DLD1 (cell line): ENCODE measurements around the gene ARID4B.
"Not testable (repeated sequence)": the region's sequence is repeated elsewhere in the genome, so short reads cannot be mapped to it uniquely, and the experiment has no call there.

Experiments
- in situ Hi-C: cut with HindIII; loops from 2 replicates; pipeline ENCODE4 v1.10.0; 2017; ENCODE audit warnings: low sequenced_read_pairs

ARID4B gene

DNA sequence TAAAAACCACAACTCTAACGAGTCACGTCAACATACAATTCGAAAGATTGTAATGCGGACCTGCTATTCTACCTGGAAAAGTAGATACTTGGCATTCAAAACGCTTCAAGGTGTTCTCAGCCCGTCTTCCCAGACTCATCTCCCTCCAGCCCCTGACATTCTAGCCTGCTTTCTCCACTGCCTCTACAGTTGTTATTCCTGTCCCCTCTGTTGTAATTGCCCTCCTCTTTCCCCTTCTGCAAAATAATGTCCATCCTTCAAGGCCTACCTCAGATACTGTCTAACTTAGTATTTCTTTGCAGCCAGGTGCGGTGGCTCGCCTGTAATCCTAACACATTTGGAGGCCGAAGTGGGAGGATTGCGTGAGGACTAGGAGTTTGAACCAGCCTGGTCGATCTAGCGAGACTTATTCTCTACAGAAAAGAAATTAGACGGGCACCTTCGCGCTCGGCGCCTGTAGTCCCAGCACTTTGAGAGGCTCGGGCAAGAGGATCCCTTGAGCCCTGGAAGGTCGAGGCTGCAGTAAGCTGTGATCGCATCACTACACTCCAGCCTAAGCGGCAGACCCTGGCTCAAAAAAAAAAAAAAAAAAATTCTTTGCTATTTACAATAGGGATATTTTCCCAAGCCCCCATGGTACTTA is 166.2 kb downstream of the ARID4B start:
- in situ Hi-C loops = no loop called here

DNA sequence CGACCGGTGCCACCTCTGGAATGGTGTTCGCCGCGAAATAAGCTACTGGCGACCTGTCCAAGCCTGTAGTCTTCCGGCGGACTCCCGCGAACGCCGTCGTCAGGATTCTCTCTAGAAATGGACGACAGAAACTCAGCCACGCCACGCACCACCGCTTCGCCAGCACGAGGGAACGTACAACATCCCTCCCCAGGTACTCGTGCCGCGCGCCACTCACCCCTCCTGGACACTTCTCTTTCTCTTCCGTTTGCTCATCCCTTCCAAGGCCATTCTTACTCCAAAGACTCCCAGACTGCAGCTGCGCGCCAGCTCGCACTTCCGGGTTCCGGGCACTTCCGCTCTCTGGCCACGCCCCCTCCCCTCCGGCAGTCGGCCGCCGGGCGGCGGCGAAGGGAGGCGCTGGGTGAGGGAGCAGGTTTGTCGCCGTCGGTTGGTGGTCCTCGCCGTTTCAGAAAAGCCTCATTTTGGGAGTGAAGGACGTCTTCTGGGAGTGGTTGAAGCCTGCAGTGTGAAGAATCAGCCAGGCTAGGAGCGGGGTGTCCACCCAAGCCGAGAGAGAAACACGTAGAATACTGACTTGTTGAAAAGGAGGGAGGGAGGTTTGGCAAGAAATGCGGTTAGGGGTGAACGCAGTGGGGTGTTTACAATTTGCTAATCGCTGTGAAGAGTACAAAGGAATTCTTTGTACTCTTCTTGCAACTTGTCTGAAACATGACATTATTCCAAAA is 166.9 kb downstream of the ARID4B start, which contains the start of gene RBM34:
TSS of gene RBM34 (minus strand) at position 294 of the 728 bp plus-strand sequence. CDS start at position 270, 24 bp downstream.
- in situ Hi-C loops = no loop called here

DNA sequence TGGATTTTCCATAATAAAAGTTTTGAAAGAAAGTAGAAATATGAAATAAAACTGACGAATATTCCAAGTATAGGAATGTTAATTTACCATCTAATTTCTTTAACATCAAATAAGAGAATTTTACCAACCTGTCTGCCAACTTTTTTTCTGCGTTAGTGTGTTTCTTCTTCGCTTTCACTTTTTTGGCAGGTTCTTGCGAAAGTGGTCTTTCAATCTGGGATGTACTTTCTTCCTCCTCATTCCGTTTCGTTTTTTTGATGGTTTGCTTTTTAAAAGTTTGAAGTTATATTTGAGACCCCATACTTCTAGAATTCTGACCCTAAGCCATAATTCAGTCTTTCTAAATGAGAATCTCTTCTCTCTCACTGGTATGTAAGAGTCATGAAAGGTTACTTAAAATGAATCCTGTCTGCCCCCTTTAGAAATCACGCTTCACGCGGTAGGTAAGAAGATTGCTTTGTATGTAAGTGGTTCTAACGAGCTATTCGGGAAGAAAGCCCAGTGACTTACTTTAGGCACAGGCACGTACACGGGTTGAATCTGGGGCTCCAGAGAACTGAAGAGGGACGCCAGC is 167.5 kb downstream of the ARID4B start:
- in situ Hi-C loops = no loop called here

DNA sequence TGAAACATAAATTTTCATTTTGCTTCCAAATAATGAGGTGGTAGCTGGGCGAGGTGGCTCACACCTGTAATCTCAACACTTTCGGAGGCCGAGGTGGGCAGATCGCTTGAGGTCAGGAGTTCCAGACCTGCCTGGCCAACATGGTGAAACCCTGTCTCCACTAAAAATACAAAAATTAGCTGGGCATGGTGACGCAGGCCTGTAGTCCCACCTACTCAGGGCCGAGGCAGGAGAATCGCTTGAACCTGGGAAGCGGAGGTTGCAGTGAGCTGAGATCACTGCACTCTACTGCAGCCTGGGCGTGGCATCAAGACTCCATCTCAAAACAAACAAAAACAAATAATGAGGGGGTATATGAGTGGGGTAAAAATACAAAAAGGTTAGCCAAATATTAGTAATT is 168.0 kb downstream of the ARID4B start:
- in situ Hi-C loops = not testable (repeated sequence)

DNA sequence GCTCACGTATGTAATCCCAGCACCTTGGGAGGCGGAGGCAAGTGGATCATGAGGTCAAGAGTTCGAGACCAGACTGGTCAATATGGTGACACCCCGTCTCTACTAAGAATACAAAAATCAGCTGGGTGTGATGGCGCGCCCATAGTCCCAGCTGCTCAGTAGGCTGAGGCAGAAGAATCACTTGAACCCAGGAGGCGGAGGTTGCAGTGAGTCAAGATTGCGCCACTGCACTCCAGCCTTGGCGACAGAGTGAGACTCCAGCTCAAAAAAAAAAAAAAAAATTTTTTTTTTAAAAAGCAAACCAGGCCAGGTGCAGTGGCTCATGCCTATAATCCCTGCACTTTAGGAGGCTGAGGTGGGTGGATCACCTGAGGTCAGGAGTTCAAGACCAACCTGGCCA is 168.7 kb downstream of the ARID4B start:
- in situ Hi-C loops = not testable (repeated sequence)

DNA sequence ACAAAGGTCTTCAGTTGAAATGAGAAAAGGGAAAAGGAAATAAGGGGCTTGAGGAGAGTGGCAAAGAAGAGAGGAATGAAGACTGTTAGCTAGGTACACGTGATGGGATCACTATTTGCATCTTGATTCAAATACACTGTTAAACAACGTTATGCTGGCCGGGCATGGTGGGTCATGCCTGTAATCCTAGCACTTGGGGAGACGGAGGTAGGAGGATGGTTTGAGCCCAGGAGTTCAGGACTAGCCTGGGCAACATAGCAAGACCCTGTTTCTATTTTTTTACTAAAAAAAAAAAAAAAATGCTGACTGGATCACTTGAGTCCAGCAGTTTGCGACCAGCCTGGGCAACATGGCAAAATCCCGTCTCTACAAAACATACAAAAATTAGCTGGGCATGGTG is 169.3 kb downstream of the ARID4B start:
- in situ Hi-C loops = no loop called here

DNA sequence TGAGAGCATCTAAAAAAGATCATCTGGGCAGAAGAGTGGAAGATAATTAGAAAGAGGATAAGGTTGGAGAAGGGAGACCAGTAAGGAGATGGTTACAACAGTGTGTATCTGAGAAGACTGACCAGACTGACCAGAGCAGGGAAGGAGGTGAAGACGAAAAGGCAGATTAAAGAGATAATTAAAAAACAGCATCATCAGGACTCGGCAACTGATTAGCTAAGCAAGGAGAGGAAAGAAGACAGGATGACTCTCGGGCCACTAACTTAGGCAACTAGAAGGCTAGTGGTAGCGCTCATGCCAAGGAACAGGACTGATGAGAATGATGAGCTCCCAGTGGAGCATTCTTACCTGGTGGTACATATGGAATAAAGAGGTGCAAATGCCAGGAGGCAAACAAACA is 170.8 kb downstream of the ARID4B start:
- in situ Hi-C loops = no loop called here

DNA sequence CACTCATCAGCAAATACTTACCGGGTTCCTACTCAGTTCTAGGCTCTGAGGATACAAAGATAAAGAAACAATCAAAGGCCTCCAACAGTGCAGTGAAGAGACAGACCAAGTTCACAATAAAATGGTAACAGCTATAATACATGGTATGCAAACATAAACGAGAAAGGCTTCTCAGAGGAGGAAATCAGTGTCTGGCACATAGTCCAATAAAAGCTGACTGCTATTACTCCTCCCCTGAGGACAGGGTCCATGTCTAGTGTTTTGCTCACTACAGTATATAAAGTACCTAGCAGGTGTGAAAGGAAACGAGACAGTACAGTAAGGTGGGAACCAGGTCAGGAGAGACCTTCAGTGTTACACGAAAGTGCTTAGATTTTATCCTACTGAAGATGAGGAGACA is 171.2 kb downstream of the ARID4B start:
- in situ Hi-C loops = no loop called here

DNA sequence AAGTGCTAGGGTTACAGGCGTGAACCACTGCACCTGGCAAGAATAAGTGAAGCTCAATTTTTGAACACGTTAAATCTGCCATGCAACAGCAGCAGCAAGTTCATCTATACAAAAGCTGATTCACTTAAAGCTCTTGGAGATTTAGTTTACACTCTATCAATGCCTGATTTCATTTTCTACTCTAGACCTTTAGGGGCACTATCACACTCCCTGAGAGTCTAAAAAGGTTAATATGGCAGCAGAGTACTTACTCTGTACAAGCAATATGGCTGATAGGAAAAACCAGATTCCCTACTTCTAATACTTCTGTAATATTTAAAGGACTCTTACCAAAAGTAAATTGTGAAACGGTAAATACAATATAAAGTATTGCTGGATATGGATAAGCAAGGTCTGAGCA is 171.7 kb downstream of the ARID4B start:
- in situ Hi-C loops = no loop called here

DNA sequence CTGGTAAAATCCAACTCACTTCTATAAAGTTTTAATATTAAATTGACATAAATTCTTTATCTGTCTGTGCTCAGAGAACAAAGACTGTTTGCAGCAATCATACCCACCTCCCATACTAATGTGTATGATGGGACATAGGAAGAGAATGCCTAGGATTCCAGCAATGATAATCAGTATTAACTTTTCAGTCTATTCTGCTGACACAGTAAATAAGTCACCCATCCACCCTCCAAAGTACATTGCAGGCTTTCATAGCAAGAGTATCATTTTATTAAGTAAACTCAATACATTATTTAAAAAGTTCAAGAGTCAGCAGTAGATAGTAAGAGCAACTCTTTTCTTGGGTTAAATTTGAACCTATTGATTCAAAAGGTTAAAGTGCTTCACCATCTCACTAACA is 175.7 kb downstream of the ARID4B start:
- in situ Hi-C loops = no loop called here

DNA sequence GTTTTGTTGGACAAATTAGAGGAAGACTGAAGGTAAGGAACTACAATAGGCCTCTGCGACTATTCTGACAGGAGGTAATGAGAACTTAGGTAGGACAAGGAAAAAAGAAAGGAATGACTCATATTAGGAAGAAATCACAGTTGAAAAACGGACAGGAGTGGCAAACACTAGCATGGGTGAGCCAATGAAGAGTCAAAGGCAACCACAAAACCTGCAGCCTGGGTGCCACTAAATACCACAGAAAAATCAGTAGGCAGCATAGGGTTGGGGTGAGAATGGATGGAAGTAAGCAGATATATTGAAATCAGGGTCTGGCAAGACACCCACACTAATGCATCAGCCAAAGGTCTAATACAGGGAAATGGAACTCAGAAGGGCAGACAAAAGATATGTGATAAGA is 176.9 kb downstream of the ARID4B start:
- in situ Hi-C loops = no loop called here

DNA sequence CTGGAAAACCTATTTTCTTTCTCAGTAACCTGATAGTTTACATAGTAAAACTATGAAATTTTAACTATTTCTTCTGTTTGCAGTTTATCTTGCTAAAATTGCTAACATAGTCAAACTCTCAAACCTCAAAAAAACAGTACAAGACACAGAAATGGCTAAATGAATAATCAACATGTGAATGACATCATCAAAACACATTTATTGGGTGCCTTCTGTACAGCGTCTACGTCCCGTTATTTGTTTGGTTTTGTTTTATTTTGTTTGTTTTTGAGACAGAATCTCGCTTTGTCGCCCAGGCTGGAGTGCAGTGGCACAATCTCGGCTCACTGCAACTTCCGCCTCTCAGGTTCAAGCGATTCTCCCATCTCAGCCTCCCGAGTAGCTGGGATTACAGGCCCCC is 178.2 kb downstream of the ARID4B start:
- in situ Hi-C loops = no loop called here

DNA sequence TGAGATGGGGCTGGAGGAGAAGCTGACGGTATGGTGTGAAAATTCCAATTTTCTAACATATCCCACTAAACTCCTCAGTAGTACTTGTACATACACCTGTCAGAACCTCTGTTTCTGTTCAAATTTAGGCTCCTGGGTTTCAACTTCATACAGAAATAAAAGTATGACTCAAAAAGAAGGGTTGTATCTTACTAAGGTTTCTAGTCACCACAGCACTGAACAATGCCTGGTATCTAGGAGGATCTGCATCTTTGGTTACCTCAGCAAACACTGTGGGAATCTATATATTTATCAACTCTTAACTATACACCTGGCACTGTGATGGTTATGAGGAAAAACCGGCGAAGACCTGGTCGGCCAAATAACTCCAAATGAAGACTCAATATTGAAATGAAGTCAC is 180.7 kb downstream of the ARID4B start:
- in situ Hi-C loops = no loop called here

DNA sequence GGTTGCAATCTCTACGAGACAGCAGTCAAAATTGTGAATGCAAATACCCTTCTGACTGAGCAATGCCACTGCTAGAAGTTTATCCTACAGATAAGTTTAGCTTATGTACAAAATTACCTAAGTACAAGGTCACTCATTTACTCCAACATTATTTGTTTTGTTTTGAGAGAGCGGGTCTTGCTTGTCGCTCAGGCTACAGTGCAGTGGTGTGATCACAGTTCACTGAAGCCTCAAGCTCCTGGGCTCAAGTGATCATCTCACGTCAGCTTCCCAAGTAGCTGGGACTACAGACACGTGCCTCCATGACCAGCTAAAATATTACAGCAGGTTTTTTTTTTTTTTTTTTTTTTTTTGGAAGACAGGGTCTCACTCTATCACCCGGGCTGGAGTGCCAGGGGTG is 182.3 kb downstream of the ARID4B start:
- in situ Hi-C loops = no loop called here

DNA sequence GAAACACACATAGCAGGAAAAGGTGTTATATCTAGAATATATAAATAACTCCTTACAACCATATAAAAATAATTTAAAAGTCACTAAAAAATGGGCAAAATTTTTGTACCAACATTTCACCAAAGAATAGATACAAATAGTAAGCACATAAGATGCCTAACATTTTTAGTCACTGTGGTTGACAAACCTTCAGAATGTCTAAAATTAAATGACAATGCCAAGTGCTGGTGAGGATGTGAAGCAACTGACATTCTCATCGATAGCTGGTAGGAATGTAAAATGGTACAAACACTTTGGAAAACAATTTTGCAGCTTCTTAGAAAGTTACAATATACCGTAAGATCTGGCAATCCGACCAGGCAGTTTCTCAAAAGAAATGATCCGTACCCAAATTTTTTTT is 185.0 kb downstream of the ARID4B start:
- in situ Hi-C loops = no loop called here

DNA sequence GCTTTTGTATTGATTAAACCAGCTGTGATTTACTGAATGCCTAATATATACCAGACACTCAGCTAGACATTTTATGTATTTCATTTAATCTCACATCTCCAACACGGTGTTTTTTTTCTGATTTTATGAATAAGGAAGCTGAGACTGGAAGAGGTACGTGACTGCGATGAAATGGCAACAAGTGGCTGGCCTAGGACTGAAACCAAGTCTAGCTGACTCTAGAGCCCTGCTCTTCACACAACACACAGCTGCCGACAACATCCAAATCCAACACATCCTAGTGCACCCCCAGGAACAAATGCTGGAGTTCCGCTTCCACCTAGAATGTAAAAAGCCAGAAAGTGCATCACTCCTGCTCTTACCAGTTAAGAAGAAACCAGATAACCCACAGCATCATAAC is 188.7 kb downstream of the ARID4B start:
- in situ Hi-C loops = no loop called here

DNA sequence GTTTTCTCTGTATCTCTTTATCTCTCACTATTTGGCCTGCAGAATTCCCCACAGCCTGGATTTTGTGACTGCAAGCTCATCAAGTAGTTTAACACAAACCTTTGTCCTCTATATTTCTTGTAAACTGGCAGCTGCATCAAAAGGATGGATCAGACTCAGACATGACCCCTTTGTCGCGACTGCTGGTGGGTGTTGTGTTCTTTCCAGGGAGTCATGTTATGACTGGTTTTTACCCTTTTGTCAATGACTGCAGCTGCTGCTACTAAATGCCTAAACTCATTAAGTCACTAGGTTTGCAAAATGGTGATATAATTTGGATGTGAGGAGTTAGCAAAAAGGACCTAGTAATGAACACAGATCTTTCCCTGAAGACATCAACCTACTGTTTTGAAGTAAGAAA is 189.2 kb downstream of the ARID4B start:
- in situ Hi-C loops = no loop called here

DNA sequence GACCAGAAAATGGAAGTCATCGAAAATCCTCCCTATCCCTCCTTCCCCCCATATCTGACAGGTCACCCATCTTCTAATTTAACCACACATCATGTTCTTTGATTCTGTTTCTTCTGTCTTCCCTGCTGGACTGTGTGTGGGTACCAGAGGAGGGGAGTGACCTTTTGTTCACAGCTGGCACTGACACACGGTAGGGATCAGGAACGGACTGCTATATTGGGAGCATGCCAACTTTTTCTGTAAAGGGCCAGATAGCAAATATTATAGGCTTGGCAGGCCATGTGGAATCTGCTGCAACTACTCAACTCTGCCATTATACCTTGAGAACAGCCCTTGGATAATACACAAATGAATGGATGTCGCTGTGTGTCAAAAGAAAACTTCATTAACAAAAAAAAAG is 191.9 kb downstream of the ARID4B start:
- in situ Hi-C loops = no loop called here

DNA sequence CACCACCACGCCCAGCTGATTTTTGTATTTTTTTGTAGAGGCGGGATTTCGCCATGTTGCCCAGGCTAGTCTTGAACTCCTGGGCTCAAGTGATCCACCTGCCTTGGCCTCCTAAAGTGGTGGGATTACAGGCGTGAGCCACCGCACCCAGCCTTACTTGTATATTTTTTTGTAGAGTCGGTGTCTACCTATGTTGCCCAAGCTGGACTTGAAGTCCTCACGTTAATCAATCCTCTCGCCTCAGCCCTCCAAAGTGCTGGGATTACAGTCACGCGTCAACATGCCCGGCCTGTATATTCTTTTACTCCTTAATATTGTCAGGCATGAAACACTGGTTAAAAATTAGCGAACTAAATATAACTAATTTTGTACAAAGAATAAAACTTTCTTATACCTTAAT is 193.8 kb downstream of the ARID4B start:
- in situ Hi-C loops = no loop called here

DNA sequence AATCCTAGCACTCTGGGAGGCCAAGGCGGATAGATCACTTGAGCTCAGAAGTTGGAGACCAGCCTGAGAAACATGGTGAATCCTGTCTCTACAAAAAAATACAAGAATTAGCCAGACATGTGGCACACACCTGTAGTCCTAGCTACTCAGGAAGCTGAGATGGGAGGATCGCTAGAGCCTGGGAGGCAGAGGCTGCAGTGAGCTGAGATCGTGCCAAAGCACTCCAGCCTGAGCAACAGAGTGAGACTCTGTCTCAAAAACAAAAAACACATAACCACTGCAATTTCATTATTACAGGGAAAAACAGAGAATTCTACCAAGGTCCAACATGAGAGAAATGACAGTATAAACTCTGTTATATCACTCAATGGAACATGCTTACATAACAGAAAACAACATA is 194.9 kb downstream of the ARID4B start:
- in situ Hi-C loops = no loop called here

DNA sequence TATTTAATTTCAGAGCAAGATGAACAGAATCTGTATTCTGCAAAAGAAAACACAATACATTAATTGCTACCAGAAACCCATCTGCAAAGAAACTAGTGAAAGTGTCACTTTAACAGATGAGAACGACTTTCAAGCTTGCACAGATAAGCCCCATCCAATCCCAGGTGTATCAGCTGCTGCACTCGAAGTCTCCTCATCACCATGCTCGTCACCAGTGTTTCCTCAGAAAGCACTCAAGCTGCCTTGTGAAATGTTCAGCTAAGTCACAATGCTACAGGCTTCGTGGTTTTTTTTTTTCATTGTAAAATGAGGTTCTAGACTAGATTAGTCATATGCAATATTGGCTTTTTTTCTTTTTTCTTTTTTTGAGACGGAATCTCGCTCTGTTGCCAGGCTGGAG is 196.0 kb downstream of the ARID4B start:
- in situ Hi-C loops = no loop called here

DNA sequence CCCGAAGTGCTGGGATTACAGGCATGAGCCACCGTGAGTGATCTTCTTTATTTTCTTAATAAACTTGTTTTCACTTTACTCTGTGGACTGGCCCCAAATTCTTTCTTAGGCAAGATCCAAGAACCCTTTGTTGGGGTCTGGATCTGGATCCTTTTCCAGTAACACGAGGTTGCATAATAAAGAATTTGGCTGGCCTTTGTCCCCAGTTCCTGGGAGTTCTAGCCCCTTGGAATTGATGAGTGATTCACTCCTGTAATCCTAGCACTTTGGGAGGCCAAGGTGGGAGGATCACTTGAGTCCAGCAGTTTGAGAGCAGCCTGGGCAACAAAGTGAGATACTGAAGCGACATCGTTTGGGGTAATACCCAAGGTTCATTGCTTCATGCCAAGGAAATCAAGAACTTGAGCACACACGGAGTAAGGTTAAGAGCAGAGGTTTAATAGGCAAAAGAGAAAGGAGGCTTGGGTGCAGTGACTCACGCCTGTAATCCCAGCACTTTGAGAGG is 197.2 kb downstream of the ARID4B start:
- in situ Hi-C loops = no loop called here
